CD4-positive, alpha-beta T cell treated with Interleukin-10 for 1 hour (primary cell): Measurements from ENCODE around the gene SLC44A3.

Source experiments
- DNase-seq: peaks from one replicate; pipeline ENCODE4 v3.0.0-alpha.2; 2020

SLC44A3 gene

GRCh38 chr1:94819945-94820746, at the start of gene SLC44A3:
TSS of gene SLC44A3 (plus strand) at chr1:94820357. CDS start at chr1:94820452, 95 bp downstream.
- peak; percentile 19 for DNase-seq

- DNase-seq = no peak
Observed at GRCh38 chr1:94772230-94772641, 47.9 kb upstream of the SLC44A3 start.

DNA sequence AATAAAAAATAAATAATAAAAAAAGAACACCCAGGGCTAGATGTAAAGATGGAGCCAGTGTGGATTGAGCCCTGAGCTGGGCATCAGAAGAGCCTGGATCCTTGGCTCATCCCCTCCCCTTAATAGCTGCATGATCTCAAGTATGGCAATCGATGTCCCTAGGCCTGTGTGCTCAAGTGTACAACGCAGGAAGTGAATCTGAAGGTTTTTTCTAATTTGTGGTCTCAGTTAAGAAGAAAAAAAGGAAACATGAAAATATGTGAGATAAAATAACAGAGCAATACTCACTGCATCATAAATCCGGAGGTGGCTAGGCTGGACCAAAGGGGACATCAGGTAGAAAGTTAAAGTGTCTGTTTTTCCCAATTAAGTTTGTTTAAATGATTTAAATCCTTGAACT, 47.3 kb upstream of the SLC44A3 start:
- no peak for DNase-seq

DNA sequence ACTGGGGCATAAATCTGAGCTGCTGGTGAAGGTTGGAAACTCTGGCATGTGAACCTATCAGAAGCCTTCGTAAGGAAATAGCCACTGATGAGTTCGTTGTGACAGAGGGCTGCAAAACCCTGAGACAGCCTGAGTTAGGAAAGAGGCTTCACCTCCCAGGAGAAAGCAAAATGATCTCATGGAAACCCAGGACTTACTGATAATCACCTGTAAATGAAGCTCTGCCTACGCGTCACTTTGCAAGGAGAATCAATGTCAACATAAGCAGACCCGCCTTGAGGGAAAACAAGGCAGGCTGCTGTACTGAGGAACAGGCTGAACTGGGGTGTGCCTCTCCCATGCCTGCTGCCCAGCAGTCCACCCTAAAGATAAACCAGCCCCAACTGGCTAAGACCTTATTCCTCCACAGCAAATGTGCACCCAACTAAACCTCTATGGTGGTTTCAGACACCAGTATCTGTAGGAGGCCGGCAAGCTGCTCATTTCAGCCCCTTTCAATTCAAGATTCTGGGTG, 46.8 kb upstream of the SLC44A3 start:
- DNase-seq = no peak

DNA sequence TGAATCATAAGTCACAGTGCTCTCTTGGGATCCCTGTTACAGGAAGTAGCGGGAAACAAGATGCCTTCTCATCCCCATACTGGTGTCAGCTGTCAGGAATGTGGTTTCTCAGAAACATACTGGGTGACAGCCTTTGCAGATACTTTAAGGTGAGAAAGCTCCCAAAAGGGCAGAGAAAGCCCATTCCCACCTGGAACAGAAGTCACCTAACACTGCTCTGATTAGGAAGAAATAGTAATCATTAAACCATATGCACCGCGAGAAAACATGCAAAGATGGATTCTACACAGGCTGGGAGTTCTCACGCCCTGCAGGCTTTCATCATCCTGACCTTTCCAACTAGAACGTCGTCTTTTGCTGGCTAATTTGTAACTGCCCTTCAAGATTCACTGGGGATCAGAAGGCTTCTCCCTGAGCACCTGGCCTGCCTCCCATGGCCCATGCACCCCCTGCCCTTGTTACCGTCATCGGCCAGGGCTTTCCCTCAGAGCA, 46.2 kb upstream of the SLC44A3 start:
- no peak for DNase-seq

DNA sequence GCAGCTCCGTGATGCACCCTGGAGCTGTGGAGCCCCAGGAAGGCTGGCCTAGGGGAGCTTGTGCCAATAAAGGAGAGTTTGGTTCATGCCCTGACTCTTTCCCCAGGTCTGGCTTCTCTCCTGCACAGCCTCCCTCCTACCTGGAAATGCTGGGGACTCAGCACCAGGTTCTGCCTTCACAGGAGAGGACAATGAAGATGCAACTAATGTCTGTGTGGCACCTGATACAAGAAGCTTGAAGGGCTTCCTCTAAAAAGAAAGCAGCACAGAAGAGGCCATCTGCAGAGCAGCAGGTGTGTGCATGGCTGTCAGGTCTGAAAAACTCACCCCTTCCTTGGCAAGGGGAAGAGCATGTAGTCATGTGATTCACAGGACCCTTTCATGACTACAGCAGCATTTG, 43.7 kb upstream of the SLC44A3 start:
- no peak for DNase-seq

DNA sequence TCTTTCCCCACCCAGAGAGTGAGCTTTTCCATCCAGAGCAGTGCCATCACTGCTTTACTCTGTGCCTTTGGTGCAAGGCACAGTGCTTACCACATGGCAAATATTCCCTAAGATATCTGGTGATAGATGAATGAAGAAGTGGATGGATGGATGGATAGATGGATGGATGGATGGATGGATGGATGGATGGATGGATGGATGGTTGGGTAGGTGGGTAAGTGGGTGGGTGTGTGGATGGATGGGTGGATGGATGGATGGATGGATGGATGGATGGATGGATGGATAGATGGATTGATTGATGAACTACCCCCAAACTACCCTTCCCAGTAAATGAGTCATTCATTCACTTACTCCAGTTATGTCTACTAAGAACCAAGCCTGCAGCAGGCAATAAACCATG, 42.9 kb upstream of the SLC44A3 start:
- no peak for DNase-seq

DNA sequence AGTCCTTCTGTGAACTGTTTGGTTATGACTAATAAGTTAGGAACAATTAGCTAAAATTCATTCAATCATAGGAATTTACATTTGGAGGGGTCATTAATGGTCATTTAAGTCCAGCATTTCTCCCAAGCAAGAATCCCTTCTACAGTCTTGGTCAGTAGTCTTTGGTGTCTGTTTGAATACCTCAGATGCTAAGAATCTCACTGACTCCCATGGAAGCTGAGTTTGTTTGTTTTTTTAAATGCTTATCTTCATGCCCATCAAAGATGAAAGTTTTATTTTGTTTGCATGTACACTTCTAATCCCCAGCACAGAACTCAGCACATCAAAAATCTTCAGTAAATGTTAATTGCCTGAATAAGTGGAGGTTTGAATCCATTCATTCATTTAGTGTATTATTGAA, 41.3 kb upstream of the SLC44A3 start:
- DNase-seq = no peak

GRCh38 chr1:94783342-94784189, 36.6 kb upstream of the SLC44A3 start:
- no peak for DNase-seq

GRCh38 chr1:94784190-94784515, 36.0 kb upstream of the SLC44A3 start:
- DNase-seq = no peak

- DNase-seq = no peak
Observed at GRCh38 chr1:94787691-94788090, 32.5 kb upstream of the SLC44A3 start.

DNA sequence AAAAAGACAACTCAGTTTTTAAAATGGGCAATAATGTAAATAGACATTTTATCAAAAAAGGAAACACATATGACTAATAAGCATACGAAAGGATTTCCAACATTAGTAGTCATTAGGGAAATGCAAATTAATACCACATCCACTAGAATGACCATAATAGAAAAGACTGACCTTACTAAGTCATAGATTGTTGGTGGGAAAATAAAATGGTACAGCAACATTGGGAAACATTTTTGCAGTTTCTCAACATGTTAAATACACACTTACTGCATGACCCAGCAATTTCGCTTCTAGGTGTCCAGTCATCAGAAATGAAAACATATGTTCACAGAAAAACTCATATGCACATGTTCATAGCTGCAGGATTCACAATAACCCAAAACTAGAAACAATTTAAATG, 29.9 kb upstream of the SLC44A3 start:
- DNase-seq = no peak

DNA sequence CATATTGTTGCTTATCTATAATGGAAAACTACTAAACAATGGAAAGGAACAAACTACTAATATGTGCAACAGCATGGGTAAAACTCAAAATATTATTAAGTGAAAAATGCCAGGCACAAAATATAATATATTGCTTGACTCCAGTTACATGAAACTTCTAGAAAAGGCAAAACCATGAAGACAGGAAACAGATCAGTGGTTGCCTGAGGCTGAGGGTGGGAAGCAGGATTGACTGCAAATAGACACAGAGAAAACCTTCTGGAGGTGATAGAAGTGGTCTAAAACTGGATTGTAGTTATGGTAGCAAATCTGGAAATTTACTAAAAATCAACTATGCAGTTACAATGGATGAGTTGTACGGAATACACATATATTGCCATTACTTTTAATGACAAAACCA, 29.5 kb upstream of the SLC44A3 start:
- no peak for DNase-seq

DNA sequence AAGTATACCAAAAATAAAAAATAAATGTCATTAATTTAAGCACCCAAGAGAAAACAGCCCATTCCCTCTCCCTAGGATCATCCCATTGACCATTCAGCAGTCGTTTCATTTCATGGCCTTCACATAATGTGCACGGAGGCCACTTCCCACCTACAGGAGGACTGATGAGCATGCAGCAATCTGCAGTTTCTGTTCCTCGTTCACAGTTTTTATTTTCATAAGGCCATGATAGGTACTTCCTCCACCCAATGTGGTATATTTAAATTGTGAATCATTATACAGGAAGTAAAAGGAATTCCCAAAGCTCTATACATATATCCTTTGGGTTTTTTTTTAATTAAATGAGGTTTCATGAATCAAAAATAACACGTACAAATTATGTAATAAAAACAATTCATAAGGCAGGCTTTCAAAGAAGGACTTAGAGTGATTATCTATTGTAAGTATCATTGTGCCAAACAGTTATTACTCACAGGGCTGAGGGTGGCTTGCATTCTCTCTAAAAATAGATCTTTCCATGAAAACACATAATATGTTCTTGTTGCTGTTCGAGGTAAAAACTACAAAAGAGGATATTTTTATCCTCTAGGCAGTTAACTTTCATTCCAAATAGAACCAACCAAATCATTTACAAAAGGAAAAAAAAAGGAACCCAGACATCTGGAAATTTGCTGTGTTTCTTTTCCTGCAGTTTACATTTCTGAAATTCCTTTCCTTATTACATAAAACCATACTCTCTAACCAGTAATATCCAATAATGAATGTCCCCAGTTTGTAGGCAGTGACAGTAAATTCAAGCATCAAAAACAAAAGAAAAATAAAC, 27.5 kb upstream of the SLC44A3 start:
- DNase-seq = no peak

DNA sequence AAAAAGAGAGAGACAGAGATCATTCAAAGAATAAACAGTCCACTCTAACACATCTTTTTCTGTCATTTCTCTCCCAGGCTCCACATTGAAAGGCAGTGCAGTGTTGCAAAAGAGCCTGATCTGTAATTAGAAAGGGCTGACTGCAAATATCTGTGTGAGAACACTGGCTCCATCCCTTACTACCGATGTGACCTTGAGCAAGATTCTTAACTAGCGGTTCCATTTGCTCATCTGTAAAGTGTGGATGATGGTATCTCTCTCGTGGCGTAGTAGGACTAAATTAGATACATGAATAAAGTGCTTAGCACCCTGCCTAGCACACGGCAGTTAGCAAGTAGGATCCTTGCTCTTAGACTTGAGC, 26.9 kb upstream of the SLC44A3 start:
- no peak for DNase-seq

DNA sequence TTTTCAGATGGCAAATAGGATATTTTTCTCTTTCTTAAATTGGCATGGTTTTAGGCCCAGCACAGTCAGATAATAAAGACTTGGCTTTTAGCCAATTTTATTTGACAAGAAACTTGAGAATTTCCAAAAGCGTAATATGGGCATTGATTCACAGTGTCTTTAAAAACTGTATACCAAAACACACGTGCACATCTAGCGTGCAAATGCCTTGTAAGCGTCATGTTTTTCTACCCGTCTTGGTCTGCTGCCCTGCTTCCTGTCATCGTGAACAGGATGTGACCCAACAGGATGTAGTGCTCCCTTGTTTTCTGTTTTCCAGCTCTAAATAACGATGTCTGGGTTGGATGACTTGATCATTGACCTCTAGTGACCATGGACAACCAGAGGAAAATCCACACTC, 24.7 kb upstream of the SLC44A3 start:
- no peak for DNase-seq

- DNase-seq = no peak
Observed at GRCh38 chr1:94796266-94796665, 23.9 kb upstream of the SLC44A3 start.

- DNase-seq = no peak
Observed at GRCh38 chr1:94797291-94797690, 22.9 kb upstream of the SLC44A3 start.

DNA sequence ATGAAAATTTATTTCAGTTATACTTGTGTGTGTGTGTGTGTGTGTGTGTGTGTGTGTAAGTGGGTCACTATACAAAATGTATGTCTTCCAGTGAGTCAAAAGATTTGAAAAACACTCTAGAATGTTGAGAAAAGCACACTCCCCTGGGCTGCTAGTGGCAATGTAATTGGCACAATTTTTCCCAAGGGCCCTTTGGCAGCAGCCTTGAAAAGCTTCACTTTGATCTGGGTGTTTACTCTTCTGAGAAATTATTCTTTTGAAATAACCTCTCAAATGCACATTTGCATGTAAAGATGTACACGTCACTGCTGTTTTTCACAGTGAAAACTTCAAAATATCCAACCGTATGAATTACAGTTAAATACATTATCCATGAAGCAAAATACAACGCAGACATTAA, 22.1 kb upstream of the SLC44A3 start:
- no peak for DNase-seq

- no peak for DNase-seq
Observed at GRCh38 chr1:94798462-94798861, 21.7 kb upstream of the SLC44A3 start.

- DNase-seq = no peak
Observed at GRCh38 chr1:94799206-94799605, 21.0 kb upstream of the SLC44A3 start.

DNA sequence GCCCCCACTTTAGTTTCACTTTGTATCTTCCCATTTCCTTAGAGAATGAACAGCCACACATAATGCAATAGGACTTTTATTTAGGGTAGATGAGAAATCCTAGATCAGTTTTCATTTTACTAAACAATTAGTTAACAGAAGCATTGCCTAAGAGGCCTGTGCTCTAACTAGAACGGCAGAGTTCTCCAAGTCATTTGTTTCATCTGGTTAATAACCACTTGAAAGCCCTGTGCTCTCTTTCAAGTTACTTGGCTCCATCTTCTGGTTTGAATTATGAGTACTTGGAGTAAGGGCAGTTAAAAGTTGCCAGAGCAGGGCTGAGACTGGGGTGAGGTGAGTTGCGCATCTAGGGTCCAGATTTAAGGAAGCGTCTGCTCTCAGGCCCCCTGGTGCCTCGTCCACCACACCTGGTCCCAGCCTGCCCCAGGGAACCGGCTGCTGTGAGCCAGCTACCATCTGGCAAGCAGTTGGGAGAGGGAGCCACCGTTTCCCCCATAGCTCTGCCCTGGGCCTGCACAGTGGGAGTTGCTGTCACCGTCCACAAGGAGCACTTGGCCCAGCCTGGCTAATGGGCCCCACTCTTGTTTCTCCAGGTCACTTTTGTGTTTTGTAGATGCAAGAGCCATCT, 18.1 kb upstream of the SLC44A3 start:
- peak; percentile 26 for DNase-seq

GRCh38 chr1:94803106-94803505, 17.1 kb upstream of the SLC44A3 start:
- no peak for DNase-seq
